Measurements from ENCODE around the gene HEYL.
"Not testable (repeated sequence)": the region's sequence is repeated elsewhere in the genome, so short reads cannot be mapped to it uniquely, and the experiment has no call there.

HEYL gene

GRCh38 chr1:39635871-39636210, 3.6 kb downstream of the HEYL start:
- no peak for DNase-seq (ENCODE audit: low read depth)

DNA sequence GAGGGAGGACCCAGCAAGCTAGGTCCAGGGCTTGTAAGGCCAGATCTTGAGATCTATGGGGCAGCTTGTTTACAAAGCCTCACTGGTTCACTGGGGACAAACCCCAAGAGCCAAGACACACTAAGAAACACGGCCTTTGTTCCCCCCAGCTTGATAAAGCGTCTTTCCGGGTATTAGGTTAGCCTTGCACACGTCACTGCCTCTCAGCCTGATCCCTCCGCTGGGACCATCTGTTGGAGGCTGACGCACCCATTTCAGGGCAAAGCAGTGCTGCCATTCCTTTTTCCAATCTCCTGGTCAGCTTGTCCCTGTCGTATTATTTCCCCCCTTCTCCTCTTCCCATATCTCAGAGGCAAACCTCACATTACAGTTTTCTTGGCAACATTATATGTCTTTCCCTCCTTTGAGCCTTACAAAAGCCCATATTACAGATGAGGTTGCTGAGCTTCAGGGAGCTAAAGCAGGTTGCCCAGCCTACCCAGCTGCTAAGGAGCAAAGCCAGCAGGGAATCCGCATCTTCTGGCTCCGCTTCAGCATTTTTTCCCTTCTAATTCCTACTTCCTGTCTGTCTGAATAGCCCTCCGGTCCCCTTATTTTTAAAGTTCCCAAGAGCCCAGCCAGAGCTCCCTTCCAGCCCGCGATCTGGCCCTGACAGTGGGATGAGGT, 4.1 kb downstream of the HEYL start:
- no peak for DNase-seq (ENCODE audit: low read depth)

DNA sequence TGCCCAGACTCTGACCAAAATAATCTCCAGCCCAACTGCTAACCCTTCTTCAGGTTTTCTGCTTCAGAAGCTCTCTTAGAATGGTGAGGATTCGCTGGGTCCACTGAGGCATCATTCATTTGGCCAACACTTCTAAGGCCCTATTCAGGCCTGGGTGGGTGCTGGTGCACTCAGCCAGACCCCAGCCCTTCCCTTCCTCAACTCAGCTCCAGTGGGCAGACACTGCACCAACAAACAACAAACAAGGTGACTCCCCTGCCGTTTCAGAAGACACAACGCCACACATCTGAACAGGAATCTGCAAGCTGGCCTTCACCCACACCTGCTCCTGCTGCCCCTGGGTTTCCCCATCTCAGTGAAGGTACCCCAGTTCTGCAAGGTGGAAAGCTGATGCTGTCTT, 6.0 kb downstream of the HEYL start:
- DNase-seq (ENCODE audit: low read depth), result no peak

- DNase-seq (ENCODE audit: low read depth), result peak; percentile 73
Observed at GRCh38 chr1:39632682-39633417, 6.6 kb downstream of the HEYL start.

DNA sequence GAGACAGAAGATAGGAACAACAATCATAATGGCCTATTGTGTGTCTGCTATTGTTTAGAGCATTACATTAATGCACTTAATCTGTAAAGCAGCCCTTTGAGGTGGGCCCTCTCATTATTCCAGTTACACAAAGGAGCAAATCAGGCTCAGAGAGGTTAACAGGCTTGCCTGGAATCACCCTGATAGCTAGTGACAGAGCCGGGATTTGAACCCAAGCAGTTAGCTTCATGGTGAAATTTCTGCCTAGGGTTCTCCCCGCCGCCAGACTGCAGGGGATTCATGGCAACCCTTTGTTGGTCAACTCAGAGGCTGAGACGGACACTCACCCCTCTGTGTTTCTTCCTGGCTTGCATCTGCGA, 7.1 kb downstream of the HEYL start:
- DNase-seq (ENCODE audit: low read depth), result no peak

DNA sequence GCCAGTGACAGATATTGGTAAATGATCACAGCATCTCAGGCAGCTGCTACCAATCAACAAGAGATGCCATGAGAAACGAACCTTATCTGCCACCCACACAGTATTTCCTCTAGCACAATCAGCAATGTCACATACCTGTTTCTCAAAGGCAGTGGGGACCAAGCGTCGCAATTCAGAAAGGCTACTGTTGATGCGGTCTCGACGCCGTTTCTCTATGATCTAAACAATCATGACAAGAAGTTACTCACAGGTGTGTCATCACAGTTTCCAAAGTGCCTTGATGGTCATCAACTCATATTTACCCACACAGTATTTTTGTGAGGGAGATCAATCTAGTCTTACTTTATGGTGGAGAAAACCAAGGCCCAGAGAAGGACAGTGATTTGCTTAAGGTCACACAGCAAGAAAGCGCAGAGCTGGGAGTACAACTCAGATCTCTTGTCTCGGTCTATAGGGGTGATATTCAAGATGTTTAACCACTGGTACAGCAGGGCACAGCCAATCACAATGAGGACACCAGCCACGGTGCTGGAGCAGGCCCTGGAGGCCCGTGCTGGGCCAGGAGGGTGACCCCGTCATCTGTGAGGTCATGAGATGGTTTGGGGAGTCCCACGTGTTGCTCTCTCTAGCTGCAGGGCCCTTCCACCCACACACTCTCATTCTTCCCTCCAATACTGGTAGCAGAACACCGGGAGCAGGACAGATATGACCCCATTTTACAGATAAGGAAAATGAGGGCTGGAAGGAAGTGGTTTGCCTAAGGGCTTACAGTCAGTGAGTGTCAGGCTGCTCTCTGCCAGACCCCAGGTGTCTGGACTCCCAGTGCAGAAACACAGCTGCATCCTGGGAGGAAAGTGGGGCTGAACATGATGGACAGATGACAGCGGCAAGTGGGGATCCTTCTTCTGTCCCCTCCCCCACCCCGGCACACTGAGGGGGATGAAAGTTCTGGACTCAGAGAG, 7.8 kb downstream of the HEYL start:
- DNase-seq (ENCODE audit: low read depth), result no peak

DNA sequence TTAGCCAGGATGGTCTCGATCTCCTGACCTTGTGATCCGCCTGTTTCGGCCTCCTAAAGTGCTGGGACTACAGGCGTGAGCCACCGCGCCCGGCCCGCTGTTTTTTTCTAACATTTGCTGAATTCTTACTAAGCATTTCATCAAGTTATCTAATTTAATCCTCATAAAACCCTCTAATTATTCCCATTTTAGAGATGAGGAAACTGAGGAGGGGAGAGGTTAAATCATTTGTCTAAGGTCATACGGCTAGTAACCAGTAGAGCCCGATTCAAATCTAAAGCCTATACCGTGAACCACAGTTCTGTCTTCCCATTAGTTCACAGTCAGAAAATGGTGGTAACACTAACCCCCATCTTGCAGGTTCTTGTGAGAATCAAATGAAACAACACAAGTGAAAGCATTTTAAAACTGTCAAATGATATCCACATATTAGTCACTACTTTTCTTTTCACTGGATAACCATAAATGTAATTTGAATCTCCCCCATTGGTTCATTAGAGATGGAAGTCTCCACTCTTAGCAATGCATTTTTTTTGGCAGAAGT, 10.6 kb downstream of the HEYL start:
- DNase-seq (ENCODE audit: low read depth), result no peak

GRCh38 chr1:39626646-39627045, 12.8 kb downstream of the HEYL start:
- DNase-seq (ENCODE audit: low read depth), result no peak

DNA sequence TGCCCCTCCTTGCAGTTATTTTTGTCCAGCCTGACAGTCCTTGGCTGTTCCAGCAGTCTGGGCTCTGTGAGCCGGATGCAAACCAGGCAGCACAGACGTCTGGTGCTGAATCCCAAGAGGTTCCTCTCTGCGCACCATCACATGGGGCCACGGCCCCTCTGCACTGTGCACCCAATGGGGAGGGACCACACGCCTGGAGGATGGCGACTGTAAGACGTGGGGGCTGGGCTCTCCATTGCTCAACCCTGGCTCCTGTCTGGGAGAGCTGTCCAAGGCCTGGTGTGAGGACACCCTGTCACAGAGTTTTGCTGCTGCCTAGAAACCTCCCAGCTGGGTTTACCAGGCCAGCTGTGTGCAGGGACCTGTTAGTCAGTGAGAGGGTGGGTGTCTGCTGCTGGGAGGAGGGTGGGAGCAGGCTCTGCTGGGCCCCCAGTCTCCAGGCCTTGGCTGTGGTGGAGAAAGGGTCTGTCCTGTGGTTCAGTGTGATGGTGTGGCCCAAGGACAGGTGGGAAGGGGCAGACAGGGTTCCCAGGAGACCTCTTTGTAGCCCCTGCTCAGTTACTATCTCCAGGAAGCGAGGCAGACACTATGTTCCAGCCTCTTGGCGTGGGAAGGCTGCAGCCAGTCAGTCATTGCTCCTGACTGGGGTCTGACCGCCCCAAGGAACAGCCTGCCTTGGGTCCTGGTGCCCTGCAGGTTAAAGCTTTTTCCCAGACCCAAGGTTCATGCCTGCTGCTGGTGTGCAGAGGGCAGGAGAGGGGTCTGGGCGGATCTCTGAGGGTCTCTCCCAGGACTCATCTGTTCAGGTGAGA, 13.8 kb downstream of the HEYL start:
- peak; percentile 56 for DNase-seq (ENCODE audit: low read depth)

- no peak for DNase-seq (ENCODE audit: low read depth)
Observed at GRCh38 chr1:39625009-39625408, 14.4 kb downstream of the HEYL start.

- DNase-seq (ENCODE audit: low read depth), result no peak
Observed at GRCh38 chr1:39623053-39623452, 16.4 kb downstream of the HEYL start.

DNA sequence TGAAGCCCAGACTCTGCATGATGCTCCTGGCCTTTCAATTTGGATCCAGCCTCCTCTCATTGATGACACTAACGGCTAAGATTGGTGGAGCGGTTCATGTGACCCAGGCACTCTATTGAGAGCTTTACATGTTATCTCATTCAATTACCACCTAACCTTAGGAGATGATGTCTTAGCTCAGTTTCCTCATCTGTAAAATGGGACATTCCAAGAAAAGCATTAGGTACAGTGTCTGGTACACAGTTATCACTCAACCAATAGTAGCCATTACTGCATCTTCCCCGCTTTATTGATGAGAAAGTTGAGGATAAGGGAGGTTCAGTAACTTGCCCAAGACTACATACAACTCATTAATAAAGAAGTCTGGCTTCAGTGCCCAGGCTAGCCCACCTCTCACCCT, 17.0 kb downstream of the HEYL start:
- DNase-seq (ENCODE audit: low read depth), result no peak

- DNase-seq (ENCODE audit: low read depth), result no peak
Observed at GRCh38 chr1:39620659-39621165, 18.7 kb downstream of the HEYL start.

DNA sequence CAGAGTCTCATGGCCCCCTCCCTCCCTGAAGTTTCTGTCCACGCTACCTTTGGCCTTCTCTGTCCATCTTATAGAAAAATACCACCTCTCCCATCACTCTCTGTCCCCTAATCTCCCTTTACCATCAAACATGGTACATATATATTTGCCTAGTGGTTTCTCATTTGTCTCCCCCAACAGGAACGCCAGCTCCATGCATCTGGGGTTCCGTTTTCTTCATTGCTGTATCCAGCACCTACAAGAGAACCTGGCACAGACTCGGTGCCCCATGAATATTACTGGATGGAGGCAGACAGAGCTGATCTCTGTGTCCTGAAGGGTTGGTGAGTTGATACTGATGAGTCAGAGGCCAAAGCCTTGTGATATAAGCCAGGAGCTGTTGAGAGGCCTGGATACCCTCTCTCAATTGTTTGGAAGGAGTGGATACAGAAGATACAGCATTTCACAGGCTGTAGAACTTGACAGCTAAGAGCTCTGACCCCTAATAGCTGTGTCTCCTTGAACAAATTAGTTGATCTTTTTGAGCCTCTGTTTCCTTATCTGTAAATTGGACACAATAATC, 21.9 kb downstream of the HEYL start:
- DNase-seq (ENCODE audit: low read depth), result no peak

DNA sequence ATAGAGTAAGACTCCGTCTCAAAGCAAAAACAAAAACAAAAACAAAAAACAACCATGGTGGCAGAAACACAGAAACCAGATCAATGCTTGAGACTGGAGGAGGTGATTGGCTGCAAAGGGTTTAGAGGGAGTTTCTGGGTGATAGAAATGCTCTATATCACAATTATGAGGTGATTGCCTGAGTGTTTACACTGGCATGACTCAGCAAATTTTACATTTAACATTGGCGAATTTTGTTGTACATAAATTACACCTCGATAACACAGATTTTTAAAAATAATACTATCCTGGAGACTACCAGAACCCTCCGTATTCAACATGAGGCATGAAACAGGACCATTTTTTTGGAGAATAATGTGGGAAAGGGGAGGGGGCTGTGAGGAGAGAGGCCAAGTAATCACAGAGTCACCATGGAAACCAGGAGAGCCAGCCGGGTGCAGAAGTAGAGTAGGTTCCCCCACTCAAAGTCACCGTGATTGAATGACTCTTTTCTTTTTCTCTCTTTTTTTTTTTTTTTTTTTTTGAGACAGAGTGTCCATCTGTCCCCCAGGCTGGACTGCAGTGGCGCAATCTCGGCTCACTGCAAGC, 24.3 kb downstream of the HEYL start:
- no peak for DNase-seq (ENCODE audit: low read depth)

GRCh38 chr1:39614488-39614887, 25.0 kb downstream of the HEYL start:
- no peak for DNase-seq (ENCODE audit: low read depth)

- DNase-seq (ENCODE audit: low read depth), result peak; percentile 50
Observed at GRCh38 chr1:39613250-39613649, 26.2 kb downstream of the HEYL start.

DNA sequence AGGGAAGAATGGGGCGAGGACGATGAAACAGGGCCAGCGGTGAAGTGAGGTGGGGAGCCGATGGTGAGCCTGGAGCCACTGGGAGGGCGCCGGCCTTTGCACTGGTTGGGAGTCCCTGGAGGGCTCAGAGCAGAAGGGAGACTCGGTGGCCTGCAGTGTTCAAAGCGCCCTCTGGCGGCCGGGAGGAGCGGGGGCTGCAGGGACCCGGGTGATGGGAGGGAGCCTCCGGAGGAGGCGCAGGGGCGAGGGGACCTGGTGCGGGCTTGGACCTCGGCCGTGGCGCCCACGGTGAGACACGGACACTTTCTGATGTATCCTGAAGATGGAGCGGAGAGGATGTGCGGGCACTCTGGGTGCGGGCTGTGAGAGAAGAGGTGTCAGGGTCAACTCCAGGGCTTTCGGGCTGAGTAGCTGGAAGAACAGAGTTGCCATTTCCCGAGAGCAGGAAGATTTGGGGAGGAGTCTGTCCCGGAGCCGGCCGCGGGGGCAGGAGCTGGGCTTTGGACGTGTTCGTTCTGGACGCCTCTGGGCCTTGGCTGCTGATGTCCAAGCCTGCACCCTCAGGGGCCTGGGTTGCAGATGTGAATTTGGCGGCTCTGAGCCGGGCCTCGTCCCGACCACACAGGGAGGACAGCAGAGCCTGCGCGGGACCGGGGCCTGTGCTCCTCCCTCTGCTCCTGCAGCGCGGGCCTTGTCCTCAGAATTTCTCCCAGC, 29.7 kb downstream of the HEYL start:
- no peak for DNase-seq (ENCODE audit: low read depth)

- DNase-seq (ENCODE audit: low read depth), result no peak
Observed at GRCh38 chr1:39608921-39609320, 30.5 kb downstream of the HEYL start.

DNA sequence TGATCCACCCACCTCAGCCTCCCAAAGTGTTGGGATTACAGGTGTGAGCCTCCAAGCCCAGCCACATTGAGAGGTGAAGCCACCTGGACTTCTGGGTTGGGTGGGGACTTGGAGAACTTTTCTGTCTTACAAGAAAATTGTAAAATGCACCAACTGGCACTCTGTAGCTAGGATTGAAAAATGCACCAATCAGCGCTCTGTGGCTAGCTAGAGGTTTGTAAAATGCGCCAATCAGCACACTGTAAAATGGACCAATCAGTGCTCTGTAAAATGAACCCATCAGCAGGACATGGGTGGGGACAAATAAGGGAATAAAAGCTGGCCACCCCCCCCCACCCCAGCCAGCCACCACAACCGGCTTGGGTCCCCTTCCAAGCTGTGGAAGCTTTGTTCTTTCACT, 35.8 kb downstream of the HEYL start:
- not testable (repeated sequence) for DNase-seq (ENCODE audit: low read depth)

All from iris pigment epithelial cell (primary cell).